Measurements from ENCODE around the gene PDE4C. TPM values are rescaled to one million over a fixed set of nuclear protein-coding genes. Genes with fewer than 3 reads are reported as not detected.

Gene PDE4C
- total and polyA plus RNA-seq, 11 donors, result 0.16 to 4.6 (median 1.1) TPM; not detected in 1

DNA sequence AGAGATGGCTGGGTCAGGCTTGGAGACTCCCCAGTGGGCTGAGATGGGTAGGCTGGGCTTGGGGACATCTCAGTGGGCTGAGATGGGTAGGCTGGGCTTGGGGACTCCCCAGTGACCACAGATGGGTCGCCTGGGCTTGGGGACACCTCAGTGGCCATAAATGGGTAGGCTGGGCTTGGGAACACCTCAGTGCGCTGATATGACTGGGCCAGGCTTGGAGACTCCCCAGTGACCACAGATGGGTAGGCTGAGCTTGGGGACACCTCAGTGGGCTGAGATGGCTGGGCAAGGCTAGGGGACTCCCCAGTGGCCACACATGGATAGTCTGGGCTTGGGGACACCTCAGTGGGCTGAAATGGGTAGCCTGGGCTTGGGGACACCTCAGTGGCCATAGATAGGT, 35.2 kb upstream of the PDE4C start:
- 78 to 95% (median 86%) methylated on average over 1 to 2 of the region's 2 CpGs for WGBS, 4 donors
- no peaks in the 10 kb centered on the region for H3K9me3 ChIP-seq
- no peaks in the 10 kb centered on the region for H3K4me1 ChIP-seq
- ATAC-seq (no peak), DNase-seq (no peak)
- TF ChIP-seq, protein P1, sequence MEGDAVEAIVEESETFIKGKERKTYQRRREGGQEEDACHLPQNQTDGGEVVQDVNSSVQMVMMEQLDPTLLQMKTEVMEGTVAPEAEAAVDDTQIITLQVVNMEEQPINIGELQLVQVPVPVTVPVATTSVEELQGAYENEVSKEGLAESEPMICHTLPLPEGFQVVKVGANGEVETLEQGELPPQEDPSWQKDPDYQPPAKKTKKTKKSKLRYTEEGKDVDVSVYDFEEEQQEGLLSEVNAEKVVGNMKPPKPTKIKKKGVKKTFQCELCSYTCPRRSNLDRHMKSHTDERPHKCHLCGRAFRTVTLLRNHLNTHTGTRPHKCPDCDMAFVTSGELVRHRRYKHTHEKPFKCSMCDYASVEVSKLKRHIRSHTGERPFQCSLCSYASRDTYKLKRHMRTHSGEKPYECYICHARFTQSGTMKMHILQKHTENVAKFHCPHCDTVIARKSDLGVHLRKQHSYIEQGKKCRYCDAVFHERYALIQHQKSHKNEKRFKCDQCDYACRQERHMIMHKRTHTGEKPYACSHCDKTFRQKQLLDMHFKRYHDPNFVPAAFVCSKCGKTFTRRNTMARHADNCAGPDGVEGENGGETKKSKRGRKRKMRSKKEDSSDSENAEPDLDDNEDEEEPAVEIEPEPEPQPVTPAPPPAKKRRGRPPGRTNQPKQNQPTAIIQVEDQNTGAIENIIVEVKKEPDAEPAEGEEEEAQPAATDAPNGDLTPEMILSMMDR (IDR thresholded peaks at IDR 0.05), result no peak
- no peak for TF ChIP-seq POLR2A (IDR thresholded peaks at IDR 0.05)
- H3K27ac ChIP-seq, result no peak overlapping the region
- no peak overlapping the region for H3K4me3 ChIP-seq
- intact Hi-C loops (cut with DNase I), result loop anchor here in 1 of 10 donors (5.0 kb wide), 1 partner anchor 141 kb away; no protein-coding TSS in a partner anchor
- H3K27me3 ChIP-seq, result no peaks in the 10 kb centered on the region
- peaks cover 0 to 36% (median 18%) of the 10 kb centered on the region in 9 donors for H3K36me3 ChIP-seq

DNA sequence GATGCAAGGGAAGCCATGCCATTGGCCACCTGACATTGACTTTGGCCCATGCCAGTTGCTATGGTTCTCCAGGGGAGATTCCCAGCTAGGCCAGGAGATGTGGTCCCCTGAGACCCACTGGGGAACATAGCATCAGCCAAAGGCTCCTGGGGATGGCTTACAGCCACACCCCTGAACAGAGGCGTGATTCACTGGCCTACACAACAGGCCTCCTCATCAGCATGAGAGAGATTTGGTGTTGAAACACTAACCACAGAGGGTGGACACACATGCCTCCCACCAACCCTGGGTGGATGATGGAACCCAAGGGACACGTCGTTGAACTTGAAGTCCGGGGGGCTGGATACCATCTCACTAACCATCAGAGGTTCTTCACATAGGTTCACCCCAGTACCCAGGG, 33.7 kb upstream of the PDE4C start:
- 90 to 97% (median 93%) methylated on average over 3 to 4 of the region's 4 CpGs for WGBS, 4 donors
- H3K36me3 ChIP-seq, result peaks cover 0 to 21% (median 4%) of the 10 kb centered on the region in 9 donors
- ATAC-seq, result no peak
- H3K4me3 ChIP-seq, result no peak overlapping the region
- no peak for DNase-seq
- H3K27me3 ChIP-seq, result peaks cover 0 to 10% (median 0%) of the 10 kb centered on the region in 9 donors
- H3K27ac ChIP-seq, result no peak overlapping the region
- H3K9me3 ChIP-seq, result no peaks in the 10 kb centered on the region
- no peak for TF ChIP-seq POLR2A (IDR thresholded peaks at IDR 0.05)
- TF ChIP-seq, protein P1 (IDR thresholded peaks at IDR 0.05), result no peak
- intact Hi-C loops (cut with DNase I), result loop anchor here in 2 of 10 donors (5.0 to 10.0 kb wide), 2 partner anchors 142 to 145 kb away; no protein-coding TSS in a partner anchor
- H3K4me1 ChIP-seq, result no peaks in the 10 kb centered on the region

DNA sequence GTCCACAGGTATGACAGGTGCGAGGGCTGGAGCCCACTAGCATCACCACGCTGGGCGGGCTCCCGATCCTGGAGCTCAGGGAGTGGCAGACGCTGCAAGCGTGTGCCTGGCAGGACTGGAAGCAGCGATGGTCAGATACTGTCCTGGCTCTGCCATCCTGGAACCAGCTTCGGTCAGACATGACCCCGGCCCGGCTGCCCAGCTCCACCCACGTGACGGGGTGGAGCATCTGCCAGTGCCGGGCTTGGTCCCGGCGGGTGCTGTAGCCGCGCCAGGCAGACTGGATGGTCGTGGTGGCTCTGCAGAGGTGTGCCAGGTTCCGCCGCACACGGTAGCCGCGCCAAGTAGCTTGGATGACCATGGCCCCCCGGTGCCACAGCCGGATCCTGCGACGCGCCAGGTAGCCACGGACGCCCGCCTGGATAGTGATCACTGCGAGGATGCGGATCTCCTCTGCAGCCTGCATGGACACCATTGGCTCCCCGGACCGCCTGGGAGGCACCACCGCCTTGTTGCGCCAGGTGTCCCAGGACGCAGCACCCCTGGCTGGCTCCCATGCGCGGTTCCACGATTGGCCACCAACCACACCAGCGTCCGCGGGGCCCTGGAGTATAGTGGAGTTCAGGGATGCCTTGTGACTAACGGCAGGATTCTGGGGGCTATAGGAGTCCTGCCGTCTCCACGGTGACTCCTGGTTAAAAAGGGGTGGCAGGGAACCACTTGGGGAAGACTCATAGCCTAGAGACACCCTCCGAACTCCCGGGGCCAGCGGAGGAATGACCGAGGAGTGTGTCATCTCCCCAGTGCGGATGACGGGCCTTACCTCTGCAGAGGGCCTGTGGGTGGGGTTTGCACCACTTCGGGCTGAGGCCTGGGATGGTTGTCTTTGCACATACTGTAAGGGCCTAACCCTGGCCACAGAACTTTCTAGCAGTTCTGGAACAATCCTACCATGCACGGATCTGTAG, 31.5 kb upstream of the PDE4C start:
- WGBS, 4 donors, result 81 to 93% (median 90%) methylated on average over 13 to 55 of the region's 55 CpGs
- peaks cover 0 to 12% (median 4%) of the 10 kb centered on the region in 9 donors for H3K27me3 ChIP-seq
- H3K36me3 ChIP-seq, result peaks cover 0 to 6% (median 0%) of the 10 kb centered on the region in 9 donors
- peaks cover 0 to 10% (median 0%) of the 10 kb centered on the region in 12 donors for H3K4me1 ChIP-seq
- TF ChIP-seq, protein P1 (IDR thresholded peaks at IDR 0.05), result no peak
- no peak for TF ChIP-seq POLR2A (IDR thresholded peaks at IDR 0.05)
- H3K27ac ChIP-seq, result no peak overlapping the region
- no peak overlapping the region for H3K4me3 ChIP-seq
- no peak for ATAC-seq
- DNase-seq, result no peak
- H3K9me3 ChIP-seq, result no peaks in the 10 kb centered on the region
- intact Hi-C loops (cut with DNase I), result loop anchor here in 1 of 10 donors (10.0 kb wide), 1 partner anchor 147 kb away; no protein-coding TSS in a partner anchor

All from heart left ventricle (tissue), 16 donors.